HG03457 (cell line): ENCODE data around the gene GEMIN5.
"Not testable (repeated sequence)": the region's sequence is repeated elsewhere in the genome, so short reads cannot be mapped to it uniquely, and the experiment has no call there.

Experiments
- ATAC-seq: cut with Tn5 transposase; IDR thresholded peaks from one replicate; pipeline ENCODE4 v1.9.1; 2021; ENCODE audit warnings: moderate number of reproducible peaks; ENCODE audit not compliant: unreplicated experiment

Gene GEMIN5, protein sequence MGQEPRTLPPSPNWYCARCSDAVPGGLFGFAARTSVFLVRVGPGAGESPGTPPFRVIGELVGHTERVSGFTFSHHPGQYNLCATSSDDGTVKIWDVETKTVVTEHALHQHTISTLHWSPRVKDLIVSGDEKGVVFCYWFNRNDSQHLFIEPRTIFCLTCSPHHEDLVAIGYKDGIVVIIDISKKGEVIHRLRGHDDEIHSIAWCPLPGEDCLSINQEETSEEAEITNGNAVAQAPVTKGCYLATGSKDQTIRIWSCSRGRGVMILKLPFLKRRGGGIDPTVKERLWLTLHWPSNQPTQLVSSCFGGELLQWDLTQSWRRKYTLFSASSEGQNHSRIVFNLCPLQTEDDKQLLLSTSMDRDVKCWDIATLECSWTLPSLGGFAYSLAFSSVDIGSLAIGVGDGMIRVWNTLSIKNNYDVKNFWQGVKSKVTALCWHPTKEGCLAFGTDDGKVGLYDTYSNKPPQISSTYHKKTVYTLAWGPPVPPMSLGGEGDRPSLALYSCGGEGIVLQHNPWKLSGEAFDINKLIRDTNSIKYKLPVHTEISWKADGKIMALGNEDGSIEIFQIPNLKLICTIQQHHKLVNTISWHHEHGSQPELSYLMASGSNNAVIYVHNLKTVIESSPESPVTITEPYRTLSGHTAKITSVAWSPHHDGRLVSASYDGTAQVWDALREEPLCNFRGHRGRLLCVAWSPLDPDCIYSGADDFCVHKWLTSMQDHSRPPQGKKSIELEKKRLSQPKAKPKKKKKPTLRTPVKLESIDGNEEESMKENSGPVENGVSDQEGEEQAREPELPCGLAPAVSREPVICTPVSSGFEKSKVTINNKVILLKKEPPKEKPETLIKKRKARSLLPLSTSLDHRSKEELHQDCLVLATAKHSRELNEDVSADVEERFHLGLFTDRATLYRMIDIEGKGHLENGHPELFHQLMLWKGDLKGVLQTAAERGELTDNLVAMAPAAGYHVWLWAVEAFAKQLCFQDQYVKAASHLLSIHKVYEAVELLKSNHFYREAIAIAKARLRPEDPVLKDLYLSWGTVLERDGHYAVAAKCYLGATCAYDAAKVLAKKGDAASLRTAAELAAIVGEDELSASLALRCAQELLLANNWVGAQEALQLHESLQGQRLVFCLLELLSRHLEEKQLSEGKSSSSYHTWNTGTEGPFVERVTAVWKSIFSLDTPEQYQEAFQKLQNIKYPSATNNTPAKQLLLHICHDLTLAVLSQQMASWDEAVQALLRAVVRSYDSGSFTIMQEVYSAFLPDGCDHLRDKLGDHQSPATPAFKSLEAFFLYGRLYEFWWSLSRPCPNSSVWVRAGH (N-terminal part only)

DNA sequence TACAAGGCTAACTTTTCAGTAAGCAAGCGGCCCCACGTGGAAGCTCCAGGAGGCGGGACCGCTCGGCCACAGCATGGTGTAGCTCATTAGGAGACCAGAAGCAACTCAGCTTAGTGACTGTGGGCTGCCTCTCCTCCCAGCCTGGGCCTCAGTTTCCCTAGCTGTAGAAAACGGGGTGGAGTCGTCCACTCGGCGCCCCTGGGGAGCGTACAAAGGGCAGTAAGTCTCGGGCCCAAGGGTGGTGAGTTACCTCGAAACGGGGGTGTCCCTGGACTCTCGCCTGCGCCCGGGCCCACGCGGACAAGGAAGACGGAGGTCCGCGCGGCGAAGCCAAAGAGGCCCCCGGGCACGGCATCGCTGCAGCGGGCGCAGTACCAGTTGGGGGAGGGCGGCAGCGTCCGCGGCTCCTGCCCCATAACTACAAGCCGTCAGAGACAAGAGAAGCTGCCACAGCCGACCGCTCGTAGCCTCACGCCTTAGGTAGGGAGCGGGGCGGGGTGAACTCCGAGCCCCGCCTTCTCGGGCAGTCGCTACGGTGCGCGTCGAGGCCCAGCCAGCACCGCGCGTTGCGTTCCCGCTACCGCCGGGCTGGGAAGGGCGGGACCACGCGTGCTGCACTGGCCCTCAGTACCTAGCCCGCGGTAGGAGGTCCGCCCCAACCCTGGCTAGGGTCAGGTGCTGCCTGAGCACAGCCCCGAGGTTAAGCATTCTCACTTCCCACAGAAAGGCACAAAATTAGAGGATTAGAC, at the start of gene GEMIN5:
TSS of gene GEMIN5 (minus strand) at position 494 of the 749 bp plus-strand sequence. CDS start at position 416, 78 bp downstream.
- peak; percentile 79 for ATAC-seq

DNA sequence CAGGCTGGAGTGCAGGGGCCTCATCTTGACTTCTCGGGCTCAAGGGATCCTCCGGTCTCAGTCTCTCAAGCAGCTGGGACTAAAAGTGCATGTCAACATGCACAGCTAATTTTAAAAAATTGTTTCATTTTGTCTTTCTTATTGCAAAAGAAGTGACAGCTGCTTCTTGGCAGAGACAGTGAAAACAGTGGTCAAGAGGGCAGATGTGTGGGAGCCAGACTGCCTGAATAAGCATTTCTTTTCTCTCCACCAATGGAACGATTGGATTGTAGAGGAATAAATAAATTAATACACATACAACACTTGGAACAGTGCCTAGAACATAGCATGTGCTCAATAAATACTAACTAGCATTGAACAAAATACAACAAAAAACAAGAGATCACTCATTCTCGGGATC, 48.1 kb upstream of the GEMIN5 start:
- no peak for ATAC-seq

DNA sequence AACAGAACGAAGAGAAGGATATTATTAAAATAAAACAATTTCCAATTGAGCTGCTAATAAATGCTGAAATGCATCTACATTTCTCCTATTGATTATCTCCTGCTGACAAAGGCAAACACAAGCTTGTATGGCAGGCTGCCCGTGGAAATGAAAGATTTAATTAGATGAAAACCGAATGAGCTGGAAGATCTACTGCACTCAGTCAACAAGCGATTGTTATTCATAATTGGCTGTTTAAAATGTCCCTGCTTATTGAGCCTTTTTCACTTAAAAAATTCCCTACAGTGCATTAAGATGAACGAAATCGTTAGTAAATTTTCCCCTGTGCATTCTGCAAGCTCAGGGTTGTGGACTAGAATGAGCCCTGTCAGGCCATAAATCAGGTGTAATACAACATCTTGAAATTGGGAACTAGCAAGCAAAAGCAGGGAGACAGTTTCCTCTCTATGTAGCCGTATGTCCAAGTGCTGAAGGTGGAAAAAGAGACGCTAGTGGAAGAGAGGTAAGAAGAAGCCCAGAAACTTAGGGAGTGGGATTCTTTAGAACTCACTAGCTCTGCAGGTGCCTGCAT, 47.0 kb upstream of the GEMIN5 start:
- no peak for ATAC-seq

DNA sequence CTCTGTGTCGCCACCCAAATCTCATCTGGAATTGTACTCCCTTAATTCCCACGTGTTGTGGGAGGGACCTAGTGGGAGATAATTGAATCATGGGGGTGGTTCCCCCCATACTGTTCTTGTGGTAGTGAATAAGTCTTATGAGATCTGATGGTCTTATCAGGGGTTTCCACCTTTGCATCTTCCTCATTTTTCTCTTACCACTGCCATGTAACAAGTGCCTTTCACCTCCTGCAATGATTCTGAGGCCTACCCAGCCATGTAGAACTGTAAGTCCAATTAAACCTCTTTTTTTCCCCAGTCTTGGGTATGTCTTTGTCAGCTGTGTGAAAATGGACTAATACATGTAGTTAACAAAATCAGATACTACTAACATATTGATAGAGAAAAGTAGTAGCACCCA, 40.3 kb upstream of the GEMIN5 start:
- ATAC-seq = not testable (repeated sequence)

DNA sequence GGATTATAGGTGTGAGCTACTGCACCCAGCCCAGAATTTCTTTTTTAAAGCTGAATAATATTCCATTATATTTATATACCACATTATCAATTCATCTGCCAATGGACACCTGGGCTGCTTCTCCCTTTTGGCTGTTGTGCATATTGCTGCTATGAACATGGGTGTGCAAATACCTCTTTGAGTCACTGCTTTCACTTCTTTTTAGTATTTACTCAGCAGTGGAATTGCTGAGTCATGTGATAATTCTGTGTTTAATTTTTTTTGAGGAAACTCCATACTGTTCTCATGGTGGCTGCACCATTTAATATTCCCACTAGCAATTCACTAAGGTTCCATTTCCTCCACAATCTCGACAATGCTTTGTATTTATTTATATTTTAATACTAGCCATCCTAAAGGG, 39.4 kb upstream of the GEMIN5 start:
- ATAC-seq = no peak

DNA sequence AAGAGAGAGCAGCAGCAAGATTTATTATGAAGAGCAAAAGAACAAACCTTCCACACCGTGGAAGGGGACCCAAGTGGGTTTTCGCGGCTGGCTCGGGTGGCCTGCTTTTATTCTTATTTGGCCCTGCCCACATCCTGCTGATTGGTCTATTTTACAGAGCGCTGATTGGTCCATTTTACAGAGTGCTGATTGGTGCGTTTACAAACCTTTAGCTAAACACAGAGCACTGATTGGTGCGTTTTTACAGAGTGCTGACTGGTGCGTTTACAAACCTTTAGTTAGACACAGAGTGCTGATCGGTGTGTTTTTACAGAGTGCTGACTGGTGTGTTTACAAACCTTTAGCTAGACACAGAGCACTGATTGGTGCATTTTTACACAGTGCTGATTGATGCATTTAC, 38.1 kb upstream of the GEMIN5 start:
- not testable (repeated sequence) for ATAC-seq

DNA sequence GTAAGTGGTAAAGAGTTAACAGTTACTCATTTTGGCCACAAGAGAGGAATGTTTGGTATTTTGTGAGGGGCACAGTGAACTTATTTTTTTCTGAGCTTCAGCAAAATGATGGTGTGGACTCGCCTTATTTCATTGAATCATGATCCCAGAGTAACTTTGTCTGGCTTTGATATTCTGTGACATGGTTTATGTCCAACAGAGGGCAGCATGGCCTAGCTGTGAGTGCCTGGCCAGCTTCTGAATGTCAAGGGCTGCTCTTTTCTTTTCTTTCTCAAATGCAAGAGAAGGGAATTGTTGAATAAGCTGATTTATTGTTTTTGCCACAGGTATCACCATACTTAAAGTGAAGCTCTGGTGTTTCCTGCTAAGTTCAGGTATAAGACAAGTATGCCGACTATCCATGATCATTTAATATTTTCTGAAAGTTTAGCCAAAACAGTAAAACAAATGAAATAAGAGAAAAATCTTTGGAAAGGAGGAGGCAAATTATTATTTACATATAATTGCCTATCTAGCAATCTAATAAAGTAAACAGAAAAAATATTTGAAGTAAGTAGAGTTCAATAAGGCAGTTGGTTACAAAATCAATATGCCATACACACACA, 34.6 kb upstream of the GEMIN5 start:
- ATAC-seq = no peak

DNA sequence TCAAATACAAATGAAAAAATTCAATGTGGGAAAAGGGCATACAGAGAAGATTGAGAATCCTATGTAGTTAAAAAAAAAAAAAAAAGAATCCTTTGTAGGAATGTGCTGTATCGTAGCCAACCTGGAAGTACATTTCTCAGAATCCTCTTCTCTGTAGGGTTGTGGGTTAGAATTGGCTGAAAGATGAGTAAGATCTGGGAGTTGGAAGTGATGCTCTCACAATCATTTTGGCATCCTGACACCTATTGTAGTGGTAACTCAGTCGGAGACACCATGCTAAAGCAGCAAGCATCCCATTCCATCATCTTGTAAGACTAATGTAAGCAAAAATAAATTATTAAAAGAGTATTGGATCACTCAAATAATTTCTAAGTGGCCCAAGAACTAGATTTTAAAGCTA, 33.5 kb upstream of the GEMIN5 start:
- ATAC-seq = no peak

DNA sequence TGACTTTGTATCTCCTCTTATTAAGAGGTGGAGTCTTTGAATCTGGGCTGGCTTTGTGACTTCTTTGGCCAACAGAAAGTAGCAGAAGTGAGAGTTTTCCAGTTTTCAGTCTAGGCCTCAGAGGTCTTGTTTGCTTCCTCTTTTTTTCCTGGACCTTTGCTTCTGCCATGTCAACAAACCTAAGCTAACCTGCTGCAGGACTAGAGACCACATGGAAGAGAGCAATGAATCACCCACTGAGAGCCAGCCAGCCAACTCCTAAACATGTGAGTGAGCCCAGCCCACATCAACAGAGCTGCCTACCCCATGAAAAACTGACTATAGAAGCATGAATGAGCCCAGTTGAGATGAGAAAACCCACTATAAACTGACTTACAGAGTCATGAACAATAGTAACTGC, 32.7 kb upstream of the GEMIN5 start:
- ATAC-seq = no peak

DNA sequence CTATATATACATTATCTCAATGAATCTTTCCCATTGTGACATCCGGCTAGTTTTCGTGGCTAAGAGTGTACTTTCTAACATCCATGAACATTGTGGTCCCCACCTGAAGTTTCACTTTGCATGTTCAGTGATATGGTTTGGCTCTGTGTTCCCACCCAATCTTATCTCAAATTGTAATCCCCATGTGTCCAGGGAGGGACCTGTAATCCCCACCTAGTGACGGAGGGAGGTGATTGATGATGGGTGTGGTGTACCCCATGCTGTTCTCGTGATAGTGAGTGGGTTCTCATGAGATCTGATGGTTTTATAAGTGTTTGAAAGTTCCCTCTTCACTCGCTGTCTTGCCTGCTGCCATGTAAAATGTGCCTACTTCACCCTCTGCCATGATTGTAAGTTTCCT, 30.9 kb upstream of the GEMIN5 start:
- ATAC-seq = no peak

DNA sequence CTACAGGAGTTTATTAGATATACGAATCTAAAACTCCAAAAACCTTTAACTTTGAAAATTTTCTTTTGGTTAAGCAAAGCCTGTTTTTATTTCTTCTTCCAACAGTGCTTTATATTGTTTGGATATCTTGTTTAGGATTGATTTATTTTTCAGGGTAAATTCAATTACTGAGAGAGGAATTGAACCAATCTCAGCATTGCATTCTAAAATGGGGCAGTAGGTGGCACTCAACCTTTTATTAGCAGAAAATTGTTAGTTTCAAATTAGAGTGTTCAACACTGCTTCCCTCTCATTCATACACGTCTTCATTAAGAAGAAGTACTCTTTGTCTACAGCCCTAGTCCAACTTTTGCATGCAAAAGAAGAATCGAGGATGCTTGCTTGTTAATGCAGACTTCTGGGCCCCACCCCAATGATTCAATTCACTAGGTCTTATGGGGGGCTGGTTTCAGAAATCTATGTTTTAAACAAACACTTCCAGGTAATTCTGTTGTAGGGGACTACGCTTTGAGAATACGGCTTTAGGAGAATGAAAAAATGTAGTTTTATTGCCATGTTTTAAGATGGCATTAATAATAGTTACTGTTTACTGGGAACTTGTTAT, 29.5 kb upstream of the GEMIN5 start:
- no peak for ATAC-seq

DNA sequence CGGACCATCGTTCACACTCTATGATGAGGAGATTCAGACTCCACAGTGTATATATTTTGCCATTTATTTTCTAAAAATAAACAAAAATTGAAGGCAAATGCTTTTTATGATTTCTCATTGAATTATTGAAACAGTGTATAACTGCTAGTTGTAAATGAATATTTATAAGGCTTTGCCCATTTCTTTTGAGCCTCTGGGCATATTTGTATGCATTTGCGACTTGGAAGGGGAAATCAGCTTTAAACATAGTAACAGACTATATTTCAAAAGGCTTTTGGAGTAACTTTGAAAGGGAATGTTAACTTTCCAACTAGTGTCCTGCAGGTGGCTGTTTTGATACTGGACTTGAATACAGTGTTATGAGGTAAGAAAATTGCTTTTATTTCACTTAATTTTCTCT, 28.9 kb upstream of the GEMIN5 start:
- ATAC-seq = no peak

DNA sequence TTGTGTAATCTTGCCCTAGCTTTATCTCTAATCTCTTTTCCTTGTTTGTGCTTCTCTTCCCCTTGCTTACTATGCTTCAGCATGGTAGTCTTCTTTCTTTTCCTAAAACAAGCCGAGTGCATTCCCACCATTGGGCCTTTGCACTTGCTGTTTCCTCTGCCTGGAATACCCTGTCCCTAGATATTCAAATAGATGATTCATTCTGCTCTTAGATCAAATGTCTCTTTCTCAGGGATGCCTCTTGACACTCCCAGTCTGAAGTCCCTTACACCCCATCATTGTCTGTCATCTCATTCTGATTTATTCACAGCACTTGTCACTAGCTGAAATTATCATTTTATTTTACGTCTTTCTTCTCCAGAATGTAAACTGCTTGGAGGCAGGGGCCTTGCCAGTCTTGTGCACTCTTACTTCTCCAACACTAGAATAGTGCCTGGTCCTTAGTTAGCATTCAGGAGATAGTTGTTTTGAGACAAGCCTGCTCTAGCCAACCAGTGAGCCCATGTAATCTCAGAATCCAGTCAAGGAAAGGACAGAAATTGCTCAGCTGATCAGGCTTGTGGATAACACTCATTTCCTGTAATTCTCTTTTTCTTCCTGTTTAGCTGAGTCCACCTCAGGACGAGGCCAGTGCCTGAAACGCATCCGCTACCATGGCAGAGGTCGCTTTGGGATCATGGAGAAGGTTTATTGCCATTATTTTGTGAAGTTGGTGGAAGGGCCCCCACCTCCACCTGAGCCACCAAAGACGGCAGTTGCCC, 28.2 kb upstream of the GEMIN5 start:
- ATAC-seq = no peak

DNA sequence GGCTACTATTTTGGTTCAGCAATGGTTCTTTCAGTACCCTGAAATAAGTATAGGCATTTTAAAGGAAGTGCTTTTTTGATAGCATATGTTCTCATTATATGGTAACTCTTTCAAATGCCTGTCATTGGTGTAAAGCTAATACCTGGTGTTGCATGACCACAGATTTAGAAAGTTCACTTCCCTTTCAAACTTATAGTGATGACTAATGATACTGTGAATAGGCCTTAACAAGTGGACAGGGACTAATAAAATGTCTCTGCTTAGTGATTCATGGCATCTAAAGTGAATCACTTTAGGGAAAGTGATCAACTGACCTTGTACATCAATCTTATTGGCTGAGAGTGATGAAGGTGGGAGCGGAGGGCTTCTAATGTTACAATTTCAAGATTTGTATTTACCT, 24.5 kb upstream of the GEMIN5 start:
- ATAC-seq = peak; percentile 92

DNA sequence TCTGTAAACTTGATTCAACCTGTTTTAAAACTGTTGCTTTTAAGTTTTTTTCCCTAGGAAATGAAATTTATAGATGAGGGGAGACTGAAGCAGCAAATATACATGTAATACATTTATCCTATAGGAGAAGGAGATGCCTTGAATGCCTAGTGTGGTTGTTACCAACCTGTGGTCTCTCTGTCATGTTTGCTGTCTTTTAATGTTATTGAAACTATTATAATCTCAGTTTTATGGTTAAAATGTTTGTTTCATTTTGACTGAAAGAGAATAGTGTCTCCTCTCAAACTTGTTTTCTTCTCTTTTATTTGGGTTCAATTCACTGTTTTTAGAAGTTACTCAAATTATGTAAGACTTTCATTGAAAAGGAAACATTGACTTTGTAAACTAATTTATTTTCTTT, 18.7 kb upstream of the GEMIN5 start:
- no peak for ATAC-seq

DNA sequence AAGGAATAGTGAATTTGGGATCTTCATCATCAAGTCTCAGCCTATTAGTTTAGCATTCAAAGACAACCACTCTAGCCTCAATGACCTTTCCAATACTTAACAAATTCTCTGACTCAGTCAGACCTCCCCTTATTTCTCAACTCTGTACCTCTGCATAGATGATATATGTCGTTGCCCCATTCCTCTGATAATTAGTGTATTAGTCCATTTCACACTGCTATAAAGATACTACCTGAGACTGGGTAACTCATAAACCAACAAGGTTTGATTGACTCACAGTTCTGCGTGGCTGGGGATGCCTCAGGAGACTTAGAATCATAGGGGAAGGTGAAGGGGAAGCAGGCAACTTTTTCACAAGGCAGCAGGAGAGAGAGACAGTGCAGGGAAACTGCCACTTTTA, 11.8 kb upstream of the GEMIN5 start:
- no peak for ATAC-seq

DNA sequence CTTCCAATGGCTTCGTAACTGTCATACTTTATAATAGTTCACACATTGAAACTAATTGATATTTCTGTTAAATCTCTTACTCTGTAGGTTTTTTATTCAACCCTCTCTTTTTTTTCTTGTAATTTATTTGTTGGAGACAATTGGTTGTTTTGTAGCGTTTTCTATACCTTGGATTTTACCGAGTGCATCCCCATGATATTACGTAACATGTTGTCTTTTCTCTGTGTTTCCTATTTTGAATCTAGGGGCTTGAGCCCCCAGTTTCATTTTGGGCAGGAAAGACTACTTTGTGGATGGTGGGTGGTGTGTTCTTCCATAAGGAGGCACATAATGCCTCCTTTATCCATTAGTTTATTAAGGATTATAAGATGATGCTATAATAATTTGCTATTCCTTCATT, 10.3 kb upstream of the GEMIN5 start:
- no peak for ATAC-seq

DNA sequence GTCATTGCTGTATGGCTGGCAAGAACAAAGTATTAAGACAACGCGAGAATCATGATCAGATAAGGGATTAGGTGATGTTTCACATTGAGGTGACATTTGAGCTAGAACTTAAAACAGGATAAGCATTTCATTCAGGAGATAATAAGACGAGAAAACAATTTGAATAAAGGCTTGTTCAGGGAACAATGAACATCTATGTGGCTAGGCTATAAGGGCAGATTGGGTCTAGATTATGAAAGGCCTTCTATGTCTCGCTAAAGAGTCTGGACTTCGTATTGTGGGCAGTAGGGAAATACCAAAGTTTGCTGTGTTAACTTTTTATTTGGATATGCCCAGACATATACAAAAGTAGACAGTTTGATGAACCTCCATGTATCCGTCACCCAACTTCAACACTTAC, 9.8 kb upstream of the GEMIN5 start:
- no peak for ATAC-seq
